NCI-H2196 (cell line): ENCODE measurements around the gene TTN.

Experiments
- DNase-seq: peaks from one replicate; lab custom pipeline; 2025; ENCODE audit not compliant: unreplicated experiment; lab: John Stamatoyannopoulos, UW

TTN gene

DNA sequence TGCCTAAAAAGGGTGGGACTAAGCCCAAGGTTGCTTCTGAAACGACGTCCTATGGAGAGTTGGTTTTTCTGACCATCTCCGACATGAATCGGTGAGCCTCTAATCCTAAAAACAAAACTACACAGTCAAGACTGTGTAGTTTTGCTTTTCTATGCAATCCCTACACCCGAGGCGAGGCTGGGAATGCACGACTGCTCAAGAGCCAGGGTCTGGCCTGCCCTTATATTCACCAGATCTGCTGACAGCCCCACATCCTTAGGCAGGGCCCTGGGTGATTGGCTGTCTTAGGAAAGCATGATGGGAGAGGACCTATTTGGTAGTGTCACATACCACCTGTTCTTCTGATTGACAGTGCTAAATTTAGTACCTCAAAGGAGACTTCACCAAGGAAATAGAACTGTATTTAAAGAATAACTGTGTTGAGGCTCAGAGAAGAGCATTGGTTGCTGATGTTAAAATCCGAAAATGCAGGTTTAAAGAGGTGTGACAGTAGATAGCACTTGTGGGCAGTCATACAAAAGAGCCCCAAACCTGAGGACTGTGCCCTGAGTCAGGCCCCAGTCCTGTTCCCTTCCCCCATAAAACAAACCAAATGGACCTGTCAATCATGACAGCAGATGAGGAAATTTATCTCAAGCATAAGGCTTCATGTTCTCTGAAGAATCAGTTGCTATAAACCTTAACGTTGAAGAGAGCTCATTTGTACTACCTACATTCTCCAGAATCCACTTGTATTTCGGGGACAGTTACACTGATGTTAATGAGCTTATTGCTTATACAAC is at the start of gene TTN:
Gene TTN, minus strand, starts transcription at position 197 of the 782 bp plus-strand sequence. CDS start 2,781 bp downstream, outside the sequence.
- DNase-seq, result no peak

DNA sequence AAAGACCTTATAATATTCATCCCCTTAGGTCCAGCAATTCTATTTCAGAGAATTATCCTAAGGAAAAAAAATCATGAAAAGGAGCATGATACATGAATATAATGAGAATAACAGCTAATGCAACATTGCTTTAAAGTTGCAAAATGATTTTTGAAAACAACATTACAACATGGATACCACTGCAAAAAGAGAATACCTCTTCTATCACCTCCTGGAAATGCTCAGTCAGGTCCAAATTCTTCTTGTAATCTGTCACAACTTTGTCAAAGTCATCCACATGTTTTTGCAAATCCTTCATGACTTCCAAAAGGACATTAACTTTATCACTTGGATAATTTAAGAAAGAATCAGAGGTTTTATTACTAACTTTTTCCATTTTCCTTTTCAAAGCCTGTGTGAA is 47.9 kb upstream of the TTN start:
- DNase-seq, result no peak

DNA sequence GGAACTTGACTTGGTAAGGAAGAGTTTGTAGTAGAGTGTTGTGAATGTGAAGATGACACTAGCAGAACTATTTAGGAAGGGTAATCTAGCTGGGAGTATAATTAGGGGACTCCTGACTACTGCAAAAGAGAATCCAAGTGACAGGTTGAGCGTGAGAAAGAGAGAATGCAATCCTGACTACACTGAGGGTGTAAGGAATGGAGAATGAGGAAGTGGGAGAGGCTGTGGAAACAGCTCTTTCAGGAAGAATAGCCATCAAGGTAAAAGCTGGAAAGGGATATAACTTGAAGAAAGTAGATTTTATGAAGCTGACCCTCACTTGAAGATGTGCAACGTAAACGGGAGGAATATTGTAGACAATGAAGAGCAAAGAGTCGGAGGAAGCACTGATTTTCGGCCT is 41.1 kb upstream of the TTN start:
- no peak for DNase-seq

DNA sequence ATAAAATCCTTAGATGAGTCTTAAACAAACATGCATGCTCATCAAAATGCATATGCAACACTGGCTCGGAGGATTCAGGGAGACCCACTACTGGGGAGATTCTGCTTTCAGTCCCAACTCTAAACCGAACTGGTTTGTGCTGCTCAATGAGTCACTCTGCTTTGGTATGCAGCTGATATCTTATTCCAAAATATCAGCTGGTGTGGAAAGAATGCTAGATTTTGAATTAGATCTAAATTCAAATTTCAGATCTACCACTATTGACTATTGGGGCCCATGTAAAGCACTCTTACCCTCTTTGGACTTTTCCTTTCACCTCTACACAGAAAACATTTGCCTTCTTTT is 39.2 kb upstream of the TTN start:
- DNase-seq, result no peak

DNA sequence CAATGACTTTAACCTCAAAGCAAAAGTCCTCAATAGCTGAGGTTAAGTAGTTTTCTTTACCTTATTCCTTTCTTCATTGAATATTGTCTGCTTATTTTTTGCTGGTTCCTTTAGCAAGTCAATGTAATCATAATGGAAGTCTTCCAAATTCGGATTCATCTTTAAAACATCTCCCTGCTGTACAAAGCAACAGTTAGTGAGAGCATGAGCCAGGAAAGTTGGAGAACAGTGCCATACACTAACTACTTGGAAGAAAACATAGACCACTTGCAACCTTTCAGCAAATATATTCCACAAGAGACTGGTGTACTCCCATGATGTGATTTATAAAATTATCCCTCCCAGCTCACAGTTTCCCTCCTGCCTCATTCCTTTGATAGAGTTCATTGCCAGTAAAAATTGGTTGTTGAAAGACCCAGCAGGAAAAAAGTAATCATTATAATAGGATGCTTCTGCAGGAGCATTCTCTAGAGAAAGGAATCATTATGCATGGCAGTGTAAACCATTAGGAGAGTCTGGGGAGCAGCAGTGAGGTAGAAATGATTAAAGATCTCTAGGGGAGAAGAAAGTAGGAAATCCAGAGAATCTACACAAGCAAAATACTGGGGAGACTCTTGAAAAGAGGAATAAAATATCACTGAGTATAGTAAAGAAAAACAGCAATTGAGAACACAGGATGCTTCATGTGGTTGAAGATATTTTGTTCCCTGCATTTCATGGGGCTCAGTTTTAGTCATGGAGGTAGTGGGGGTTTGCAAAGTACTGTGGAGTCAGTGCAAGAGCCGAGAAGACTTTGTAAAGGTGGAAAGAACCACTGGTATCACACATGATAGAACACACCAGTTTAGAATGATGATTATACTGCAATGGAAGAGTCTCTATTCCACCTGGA is 38.6 kb upstream of the TTN start:
- DNase-seq, result no peak

DNA sequence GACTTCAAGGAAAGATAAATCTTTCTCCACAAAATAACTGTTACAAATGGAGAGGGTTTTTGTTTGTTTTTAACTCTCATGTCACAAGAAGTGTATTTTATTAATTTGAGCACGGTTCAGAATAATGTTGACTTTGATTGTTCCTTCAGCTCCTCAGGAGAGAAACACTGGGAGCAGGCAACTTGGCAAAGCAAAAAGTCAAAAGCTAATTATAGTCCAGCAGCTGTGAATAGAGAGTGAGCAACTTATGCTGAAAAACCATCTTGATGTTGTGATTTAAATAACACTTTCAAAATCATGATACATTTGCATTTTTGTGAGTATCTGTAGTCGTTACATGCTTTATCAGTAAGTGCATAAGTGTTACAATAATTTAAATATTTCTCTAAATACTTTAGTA is 37.5 kb upstream of the TTN start:
- no peak for DNase-seq

DNA sequence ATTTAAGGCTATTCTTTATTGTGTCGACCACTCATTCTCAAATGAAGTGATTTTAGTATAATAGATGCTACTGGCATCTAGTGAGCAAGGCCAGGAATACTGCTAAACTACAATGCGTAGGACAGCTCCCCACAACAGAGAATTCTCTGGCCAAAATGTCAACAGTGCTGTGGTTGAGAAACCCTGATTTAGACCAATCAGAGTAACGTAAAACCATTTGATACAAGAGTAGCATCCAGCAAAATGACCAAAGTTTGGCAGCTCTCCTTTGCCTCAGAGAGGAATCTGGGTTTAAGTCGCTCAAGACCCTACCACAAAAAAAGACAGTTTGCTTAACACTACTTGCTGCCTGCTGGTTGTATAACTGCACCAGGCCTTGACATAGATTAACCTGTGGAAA is 37.0 kb upstream of the TTN start:
- DNase-seq, result no peak

DNA sequence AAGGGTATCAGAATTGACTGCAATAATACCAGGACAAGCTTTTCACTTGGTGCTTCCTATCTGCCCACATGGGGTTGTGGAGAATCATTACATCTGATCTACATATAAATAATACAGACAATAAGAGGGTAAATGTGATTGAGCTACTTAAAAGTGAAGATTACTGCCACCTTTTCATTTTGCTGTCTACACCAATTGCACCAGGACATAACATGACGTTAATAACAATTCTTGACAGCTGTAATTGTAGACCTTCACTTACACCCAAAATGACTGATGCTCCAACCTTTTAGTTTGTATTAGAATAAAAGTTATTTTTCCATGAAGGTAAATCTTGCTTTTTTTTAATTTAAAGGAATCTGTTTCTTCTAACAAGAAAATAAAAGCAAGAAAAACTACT is 36.5 kb upstream of the TTN start:
- DNase-seq, result no peak

DNA sequence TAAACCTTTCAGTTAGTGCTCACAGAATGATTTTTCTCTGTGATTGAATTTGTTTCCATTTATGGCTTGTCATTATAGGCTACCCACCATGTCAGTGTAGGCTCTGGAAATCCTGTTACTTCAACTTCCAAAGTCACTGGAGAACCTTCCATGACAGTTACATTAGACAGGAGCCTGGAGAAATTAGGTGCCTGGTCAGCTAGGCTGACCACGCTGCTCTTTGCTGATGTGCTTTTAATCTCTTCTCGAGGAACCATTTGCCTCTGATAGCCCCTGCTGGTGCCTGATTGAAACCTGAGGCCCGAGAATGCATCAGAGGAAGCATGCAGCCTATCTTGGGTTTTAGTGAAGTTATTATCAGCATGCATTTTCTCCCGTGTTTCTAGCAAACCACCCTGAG is 29.6 kb upstream of the TTN start:
- DNase-seq, result no peak

DNA sequence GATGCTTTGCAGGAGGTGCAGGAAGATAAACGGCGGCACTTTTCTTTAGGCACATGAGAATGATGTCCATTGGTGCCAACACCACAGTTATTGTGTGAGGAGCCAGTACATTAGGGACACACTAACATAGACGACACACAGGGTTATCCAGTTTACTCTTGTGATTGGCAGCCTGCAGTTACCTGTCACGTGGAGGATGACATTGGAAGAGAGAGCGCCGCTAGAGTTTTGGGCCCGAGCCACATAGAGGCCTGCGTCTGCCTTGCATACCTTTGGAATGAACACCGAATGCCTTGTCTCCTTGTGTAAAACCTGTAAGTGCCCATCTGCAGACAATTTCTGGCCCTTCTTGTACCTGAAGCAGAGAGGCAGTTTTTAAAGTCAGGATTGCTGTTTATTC is 26.9 kb upstream of the TTN start:
- no peak for DNase-seq

DNA sequence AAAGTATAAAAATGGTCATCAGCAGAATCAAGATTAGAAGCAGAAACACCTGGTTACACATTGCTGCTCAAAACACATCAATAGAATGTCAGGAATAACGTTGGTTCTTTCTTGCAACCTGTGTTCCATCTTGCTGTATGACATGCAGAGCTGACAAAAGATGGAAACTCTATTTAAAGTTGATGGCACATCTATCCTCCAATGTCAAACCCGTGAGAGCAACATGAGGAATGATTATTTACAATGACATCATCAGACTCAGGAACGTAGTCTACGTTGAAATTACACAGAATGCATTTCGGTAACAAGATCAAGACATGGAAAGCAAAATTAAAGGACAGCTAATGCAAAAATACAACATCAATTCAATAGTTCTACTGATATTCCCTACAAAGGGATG is 26.2 kb upstream of the TTN start:
- no peak for DNase-seq

DNA sequence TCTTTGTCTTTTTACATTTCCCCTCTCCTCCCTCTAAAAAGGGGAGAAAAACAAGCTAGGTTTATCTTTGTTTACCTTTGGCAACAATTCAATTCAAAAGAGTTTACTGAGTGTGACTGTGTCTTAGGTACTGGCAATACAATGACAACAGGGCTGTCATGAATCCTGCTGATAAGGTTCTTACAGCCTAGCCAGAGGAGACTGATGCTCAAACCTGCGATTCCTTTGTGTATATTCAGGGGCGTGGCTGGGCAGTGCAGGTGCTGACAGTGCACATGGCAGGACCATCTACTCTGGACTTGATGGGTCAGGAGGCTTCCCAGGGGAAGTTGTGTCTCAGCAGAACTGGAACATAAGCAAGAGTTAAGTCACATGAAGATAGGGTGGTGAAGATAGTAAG is 23.2 kb upstream of the TTN start:
- no peak for DNase-seq

DNA sequence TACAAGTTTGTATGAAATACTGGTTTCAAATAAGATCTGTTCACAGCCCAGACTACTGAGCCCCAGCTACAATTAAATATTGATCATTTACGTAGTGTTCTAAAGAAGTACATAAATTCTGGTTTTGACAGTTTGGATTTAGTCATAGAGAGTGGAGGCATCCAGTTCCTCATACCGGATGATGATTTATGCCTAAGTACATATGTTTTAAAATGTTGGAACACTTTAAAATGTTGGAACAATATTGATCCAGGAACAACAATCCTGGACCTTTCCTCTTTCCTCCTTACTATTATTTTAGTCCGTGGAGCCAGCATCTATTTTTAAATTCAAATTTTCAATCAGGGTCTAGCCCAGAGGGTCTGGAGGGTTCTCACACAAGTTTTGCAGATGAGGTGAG is 22.8 kb upstream of the TTN start:
- DNase-seq, result no peak

DNA sequence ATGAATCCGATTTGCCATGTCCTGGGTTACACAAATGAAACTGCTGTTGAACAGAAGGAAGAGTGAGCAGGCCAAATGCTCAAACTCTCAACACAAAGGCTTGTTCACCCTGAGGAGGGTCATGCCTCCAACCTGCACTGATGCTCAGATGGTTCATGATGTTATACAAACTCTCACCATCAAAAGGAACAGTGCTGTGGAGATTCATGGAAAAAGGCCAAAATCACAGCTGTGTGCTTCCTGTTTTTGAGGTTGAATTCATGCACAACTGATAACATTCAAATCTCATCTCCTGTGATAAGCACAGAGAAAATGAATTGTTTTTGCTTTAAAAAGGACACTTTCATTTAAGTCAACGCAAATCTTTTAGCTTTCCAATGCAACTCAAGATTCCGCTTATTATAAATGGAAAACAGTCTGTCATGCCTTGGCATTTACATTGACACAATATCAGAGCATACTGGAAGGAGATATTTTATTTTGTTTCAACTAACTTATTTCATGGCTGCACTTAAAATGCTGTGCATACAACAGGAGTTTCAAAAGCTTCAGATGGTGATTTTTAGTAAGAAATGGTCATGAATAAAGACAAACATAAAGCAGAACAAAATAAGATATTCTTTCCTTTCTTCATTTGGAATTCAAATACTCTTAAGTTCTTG is 22.2 kb upstream of the TTN start:
- no peak for DNase-seq

DNA sequence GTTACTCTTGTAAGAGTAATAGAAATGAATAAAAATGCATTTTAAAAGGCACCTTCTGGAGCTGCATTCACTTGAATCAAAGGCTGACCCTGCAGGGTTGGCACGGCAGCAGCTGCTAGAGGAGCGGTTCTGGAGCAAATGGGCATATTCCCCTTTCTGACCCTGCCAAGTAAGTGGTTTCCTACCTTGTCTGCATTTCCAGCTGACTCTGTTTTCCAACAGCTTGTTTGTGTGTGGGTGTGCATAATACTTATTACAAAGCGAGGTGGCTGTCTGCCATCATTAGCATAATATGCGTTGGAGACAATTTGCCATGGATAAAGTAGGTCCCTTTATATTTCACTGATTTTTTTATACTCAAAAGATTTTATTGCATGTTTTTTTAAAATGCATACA is 21.3 kb upstream of the TTN start:
- DNase-seq, result no peak

DNA sequence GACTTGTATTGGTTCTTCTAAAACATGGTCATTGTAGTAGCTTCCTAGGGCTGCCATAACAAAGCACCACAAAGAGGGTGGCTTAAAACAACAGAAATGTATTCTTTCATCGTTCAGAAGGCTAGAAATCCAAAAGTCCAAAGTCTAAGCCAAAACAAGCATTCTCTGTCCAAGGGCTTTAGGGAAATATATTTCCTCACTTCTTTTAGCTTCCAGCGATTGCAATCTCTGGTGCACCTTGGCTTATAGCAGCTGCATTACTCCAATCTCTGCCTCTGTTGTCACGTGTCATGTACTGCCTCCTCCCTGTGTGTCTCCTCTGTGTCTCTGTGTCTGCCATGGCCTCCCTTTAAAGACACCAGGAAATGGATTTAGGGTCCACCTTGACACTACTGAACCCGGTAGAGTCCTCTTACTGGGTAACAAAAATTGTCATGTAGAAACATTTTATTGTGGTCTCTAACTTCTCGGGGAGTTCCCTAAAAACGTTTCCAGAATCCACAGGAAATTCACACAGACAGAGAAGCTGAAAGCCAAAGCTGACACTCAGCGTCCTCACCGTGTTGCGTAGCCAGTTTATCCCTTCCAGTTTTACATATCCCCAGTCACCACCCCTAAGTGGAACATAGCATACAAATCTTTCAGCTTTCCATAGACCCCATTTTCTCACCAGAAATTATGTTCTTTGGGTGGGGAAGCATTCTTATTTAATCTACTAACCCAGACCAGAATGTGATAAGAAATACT is 20.7 kb upstream of the TTN start:
- no peak for DNase-seq

DNA sequence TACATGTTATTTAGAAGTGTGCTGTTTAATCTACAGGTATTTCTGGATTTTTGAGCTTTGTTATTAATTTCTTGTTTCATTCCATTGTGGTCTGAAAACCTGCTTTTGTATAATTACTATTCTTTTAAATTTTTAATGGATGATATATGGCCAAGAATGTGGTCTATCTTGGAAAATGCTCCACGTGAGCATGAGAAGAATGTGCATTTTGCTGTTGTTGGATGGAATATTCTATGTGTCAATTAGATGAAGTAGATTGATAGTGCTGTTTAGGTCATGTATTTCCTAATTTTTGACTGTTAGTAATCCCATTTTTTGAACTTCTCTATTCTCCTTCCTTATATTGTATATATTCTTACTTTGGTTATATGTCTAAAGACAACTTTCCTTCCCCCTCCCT is 19.9 kb upstream of the TTN start:
- DNase-seq, result no peak

DNA sequence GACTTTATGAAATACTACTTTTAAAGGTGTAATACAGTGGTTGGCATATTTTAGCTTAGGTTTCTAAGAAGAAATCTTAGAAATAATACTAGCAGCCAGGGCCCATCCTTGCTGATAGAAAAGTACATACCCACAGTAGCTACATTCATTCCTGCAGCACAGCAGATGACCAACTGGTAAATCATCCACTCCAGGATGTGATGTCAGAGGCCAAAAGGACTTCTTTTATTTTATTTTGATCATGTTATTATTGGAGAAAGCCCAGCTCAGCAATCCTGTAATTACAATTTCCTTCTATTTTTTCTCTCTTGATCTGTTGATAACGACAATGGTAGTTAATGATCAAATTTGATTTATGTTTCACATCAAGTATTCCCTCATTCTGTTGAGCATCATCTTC is 18.0 kb upstream of the TTN start:
- DNase-seq, result no peak

DNA sequence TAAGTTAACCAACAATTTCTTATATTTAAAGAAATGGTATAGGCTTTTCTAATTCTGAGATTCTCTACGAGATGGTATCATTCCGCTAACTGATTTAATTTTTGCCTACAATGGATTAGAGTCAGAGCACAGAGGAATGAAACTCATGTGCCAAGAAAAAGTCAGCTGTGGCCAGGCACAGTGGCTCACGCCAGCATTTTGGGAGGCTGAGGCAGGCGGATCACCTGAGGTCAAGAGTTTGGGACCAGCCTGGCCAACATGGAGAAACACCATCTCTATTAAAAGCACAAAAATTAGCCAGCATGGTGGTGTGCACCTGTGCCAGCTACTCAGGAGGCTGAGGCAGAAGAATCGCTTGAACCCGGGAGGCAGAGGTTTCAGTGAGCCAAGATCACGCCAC is 17.0 kb upstream of the TTN start:
- DNase-seq, result no peak

DNA sequence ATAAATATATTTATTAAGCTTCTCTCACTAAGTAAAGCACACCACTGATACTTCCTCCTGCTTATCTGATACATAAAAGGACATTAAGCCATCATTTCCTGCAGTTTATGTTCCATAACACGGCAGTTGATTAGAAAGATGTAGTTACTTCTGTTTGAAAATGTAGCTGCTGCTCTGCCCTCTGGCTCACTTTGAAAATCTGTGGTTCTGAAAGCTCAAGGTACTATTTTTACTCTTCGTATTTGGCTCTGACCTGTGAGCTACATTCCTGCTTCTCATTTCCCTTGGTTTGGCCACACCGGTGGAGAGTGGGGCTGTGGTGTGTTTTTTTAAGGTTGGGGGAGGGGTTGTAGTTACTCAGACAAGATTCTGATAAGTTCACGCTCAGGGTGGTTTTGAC is 12.8 kb upstream of the TTN start:
- DNase-seq, result no peak

DNA sequence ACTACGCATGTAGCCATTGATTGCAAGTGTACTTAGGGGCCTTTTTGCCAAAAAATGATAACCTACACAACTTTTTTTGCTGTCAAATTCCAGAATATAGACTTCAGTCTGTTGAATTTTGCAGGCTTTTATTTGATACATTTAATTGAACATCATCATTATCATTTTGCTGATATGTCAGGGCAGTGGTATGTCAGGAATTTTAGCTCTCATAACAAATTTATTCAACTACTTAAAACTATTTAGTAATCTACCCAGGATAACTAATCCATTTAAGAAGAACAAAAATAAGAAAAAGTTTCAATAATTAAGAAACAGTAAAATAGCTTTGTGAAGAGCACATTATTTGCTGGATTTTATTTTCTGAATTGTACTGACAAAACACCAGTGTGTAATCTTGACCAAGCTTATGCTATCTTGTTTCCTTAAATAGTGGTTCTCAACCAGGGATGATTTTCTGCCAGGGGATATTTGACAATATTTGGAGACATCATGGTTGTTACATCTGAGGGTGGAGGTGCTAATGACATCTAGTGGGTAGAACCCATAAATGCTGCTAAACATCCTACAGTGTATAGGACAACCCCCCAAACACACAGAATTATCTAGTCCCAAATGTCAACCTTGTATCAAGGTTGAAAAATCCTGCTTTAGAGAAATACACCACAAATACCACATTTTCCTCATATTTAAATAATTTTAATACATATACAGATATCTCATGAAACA is 12.1 kb upstream of the TTN start:
- no peak for DNase-seq
